Psoas muscle (tissue), 8 donors: Measurements from ENCODE around the gene ARL15. TPM values are rescaled to one million over a fixed set of nuclear protein-coding genes. Genes with fewer than 3 reads are reported as not detected.

Experiments used
- ATAC-seq, 4 donors: fragments of 200-7000 bp; cut with Tn5 transposase; one replicate each; pipeline ENCODE4 v1.9.1; 2020; ENCODE audit warnings: moderate library complexity in 3 of 4, mild to moderate bottlenecking in 2 of 4
- DNase-seq, 2 donors: peaks; one replicate each; pipeline ENCODE4 v3.0.0-alpha.2; 2020
- H3K27ac ChIP-seq: fragments of 200-600 bp; one replicate; pipeline ENCODE4 v1.8.0; 2022
- H3K27me3 ChIP-seq, 3 donors: fragments of 200-600 bp in 1 of 3; one replicate each; pipeline versions ENCODE4 v1.6.1 to v1.8.0; 2013 to 2022; ENCODE audit warnings: low read length in 2 of 3, mild to moderate bottlenecking in 2 of 3, moderate library complexity in 1 of 3; ENCODE audit not compliant: insufficient read depth in 3 of 3
- H3K36me3 ChIP-seq, 2 donors: fragments of 200-600 bp in 1 of 2; one replicate each; pipeline versions ENCODE4 v1.6.1 to v1.8.0; 2013 to 2022; ENCODE audit warnings: low read depth in 1 of 2, mild to moderate bottlenecking in 1 of 2, moderate library complexity in 1 of 2; ENCODE audit not compliant: insufficient read depth in 1 of 2
- H3K4me1 ChIP-seq: fragments of 200-600 bp; one replicate; pipeline ENCODE4 v1.8.0; 2022
- H3K4me3 ChIP-seq: fragments of 200-600 bp; one replicate; pipeline ENCODE4 v1.8.0; 2022; ENCODE audit warnings: mild to moderate bottlenecking
- H3K9me3 ChIP-seq: fragments of 200-600 bp; one replicate; pipeline ENCODE4 v1.8.0; 2022
- WGBS, 3 donors: extraction: QIAGEN DNeasy Blood & Tissue Kit; methylation state at CpG; one replicate each; pipeline versions ENCODE4 v1.1.6 to v1.1.7; 2013; 5-methylcytosine and 5-hydroxymethylcytosine counted together
- intact Hi-C, 2 donors: fragments of 100-400 bp; cut with DNase I; formaldehyde crosslinking; loops; one replicate each; pipeline versions ENCODE4 v1.11.0 to v1.14.2; 2022
- polyA plus RNA-seq, 3 donors: library from polyadenylated mRNA; stranded (reverse); fragments of 200-250 nt; gene quantifications; one replicate each; pipeline ENCODE4 v1.2.3, GENCODE V29; 2013
- total RNA-seq, 4 donors: library from RNA; stranded (reverse); fragmentation: NEBNext Ultra II Directional in 2 of 4; extraction: Animal tissue kit (Norgen Biotek cat#: 25700) in 2 of 4; gene quantifications; one replicate each; pipeline versions ENCODE4 v1.2.1 to v1.2.4, GENCODE V29; 2021 to 2023
- TF ChIP-seq, protein P1 (sequence below): fragments of 200-600 bp; IDR thresholded peaks from one replicate; pipeline ENCODE4 v1.8.0; 2022; ENCODE audit warnings: antibody characterized with exemption
- donor health status: healthy with polysubstance abuse.
- donor health status: DM: no; HTN: no; CAD: no; lungs with moderate emphysema.
- donor health status: Bipolar disorder and iron deficiency.
- donor health status: healthy.
- donor health status: DM: yes; HTN: yes; CAD: no.
- donor health status: DM: no; HTN: no; CAD: no.
- donor health status: DM: no; HTN: no; CAD: no.
- donor health status: DM: yes; HTN: yes; CAD: no.

The ARL15 gene
- total and polyA plus RNA-seq, 7 donors: 2.5 to 8.9 (median 4.6) TPM

DNA sequence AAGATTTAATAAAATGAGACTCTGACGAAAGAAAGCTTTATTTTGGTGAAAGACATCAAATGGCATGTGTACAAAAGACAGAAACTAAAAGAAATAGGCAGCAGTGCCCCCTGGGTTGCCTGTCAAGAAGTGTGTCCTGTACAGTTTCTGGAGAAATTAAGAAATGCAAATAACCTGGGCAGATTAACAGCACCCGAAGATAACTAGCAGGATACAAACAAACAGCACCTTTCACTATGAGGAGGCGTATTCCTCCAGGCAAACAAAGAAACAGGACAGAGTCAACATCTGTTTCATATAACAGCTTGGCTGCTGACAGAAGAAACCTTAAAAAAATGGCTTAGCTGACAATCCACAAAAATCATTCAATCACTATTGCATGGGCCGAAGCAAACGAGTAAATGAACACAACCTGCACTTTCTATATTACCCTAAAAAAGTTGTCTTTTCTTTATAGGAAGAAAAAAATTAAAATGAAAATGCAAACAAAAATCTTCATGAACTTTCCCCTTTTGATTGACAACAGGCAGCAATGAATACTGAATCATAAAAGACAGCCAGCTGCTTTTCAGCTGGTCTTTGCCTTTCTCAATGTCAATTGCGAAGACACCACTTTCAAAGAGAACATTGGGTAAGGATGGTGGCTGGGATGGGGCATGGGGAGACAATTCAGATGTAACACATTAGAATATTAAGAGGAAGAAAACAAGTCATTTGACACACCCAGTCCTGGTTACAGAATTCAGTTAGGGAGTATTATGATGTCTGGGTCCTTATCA lies 162.1 kb downstream of the ARL15 start:
- H3K27ac ChIP-seq: no peak overlapping the region
- DNase-seq: no peak
- no peak for ATAC-seq
- TF ChIP-seq, protein P1, sequence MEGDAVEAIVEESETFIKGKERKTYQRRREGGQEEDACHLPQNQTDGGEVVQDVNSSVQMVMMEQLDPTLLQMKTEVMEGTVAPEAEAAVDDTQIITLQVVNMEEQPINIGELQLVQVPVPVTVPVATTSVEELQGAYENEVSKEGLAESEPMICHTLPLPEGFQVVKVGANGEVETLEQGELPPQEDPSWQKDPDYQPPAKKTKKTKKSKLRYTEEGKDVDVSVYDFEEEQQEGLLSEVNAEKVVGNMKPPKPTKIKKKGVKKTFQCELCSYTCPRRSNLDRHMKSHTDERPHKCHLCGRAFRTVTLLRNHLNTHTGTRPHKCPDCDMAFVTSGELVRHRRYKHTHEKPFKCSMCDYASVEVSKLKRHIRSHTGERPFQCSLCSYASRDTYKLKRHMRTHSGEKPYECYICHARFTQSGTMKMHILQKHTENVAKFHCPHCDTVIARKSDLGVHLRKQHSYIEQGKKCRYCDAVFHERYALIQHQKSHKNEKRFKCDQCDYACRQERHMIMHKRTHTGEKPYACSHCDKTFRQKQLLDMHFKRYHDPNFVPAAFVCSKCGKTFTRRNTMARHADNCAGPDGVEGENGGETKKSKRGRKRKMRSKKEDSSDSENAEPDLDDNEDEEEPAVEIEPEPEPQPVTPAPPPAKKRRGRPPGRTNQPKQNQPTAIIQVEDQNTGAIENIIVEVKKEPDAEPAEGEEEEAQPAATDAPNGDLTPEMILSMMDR: no peak
- H3K4me1 ChIP-seq: no peaks in the 10 kb centered on the region
- no peak overlapping the region for H3K4me3 ChIP-seq
- no peaks in the 10 kb centered on the region for H3K27me3 ChIP-seq
- intact Hi-C loops: no loop called here
- 64 to 69% (median 69%) methylated on average over 6 of the region's 6 CpGs for WGBS, 3 donors
- no peaks in the 10 kb centered on the region for H3K36me3 ChIP-seq
- no peaks in the 10 kb centered on the region for H3K9me3 ChIP-seq

GRCh38 chr5:54146916-54147315 lies 163.5 kb downstream of the ARL15 start:
- DNase-seq: no peak
- no peak overlapping the region for H3K4me3 ChIP-seq
- ATAC-seq: no peak
- H3K27me3 ChIP-seq: no peaks in the 10 kb centered on the region
- WGBS, 3 donors: 70 to 81% (median 77%) methylated on average over 1 of the region's 1 CpG
- H3K9me3 ChIP-seq: no peaks in the 10 kb centered on the region
- no peaks in the 10 kb centered on the region for H3K4me1 ChIP-seq
- intact Hi-C loops: no loop called here
- no peak overlapping the region for H3K27ac ChIP-seq
- TF ChIP-seq, protein P1: no peak
- H3K36me3 ChIP-seq: no peaks in the 10 kb centered on the region

GRCh38 chr5:54146390-54146789 lies 164.0 kb downstream of the ARL15 start:
- DNase-seq (no peak), ATAC-seq (no peak)
- Histone ChIP-seq H3K4me1 (no peaks in the 10 kb centered on the region), H3K4me3 (no peak overlapping the region), H3K36me3 (no peaks in the 10 kb centered on the region), H3K27ac (no peak overlapping the region), H3K27me3 (no peaks in the 10 kb centered on the region), H3K9me3 (no peaks in the 10 kb centered on the region)
- 69 to 77% (median 76%) methylated on average over 3 of the region's 3 CpGs for WGBS, 3 donors
- intact Hi-C loops: no loop called here
- TF ChIP-seq, protein P1: no peak

- WGBS, 3 donors: 80 to 90% (median 85%) methylated on average over 2 of the region's 2 CpGs
- no peak overlapping the region for H3K4me3 ChIP-seq
- H3K9me3 ChIP-seq: no peaks in the 10 kb centered on the region
- H3K27ac ChIP-seq: no peak overlapping the region
- H3K27me3 ChIP-seq: no peaks in the 10 kb centered on the region
- H3K36me3 ChIP-seq: no peaks in the 10 kb centered on the region
- TF ChIP-seq, protein P1: no peak
- ATAC-seq (no peak), DNase-seq (no peak)
- H3K4me1 ChIP-seq: no peaks in the 10 kb centered on the region
- intact Hi-C loops: loop anchor here in 1 of 2 donors (2.0 kb wide), 1 partner anchor 958 kb away; no protein-coding TSS in a partner anchor
Observed at GRCh38 chr5:54140247-54140840, 170.0 kb downstream of the ARL15 start.
